H1 (cell line): ENCODE results near the gene PDGFD. TPM values are rescaled to one million over a fixed set of nuclear protein-coding genes. Genes with fewer than 3 reads are reported as not detected.

Experiments
- CTCF ChIA-PET: fragments of 300-600 bp; sonication (Branson Sonifier 250); formaldehyde crosslinking; loops from one replicate; lab custom pipeline; 2021; ENCODE audit not compliant: partially characterized antibody; lab: Charles Lee
- POLR2A ChIA-PET: fragments of 300-600 bp; sonication (Branson Sonifier 250); formaldehyde crosslinking; loops from one replicate; lab custom pipeline; 2021; ENCODE audit warnings: inconsistent platforms; ENCODE audit not compliant: partially characterized antibody; lab: Charles Lee
- DNase-seq, 2 experiments: peaks; one replicate each; pipeline versions ENCODE4 v3.0.0 to v3.0.0-alpha.2; 2010 to 2022; ENCODE audit warnings: low spot score in 2 of 2, low read depth in 1 of 2, mixed read lengths in 1 of 2
- FAIRE-seq: peaks from 2 replicates; lab custom pipeline; 2011; peaks lifted over from hg19 to GRCh38; lab: Jason Lieb, UNC
- H2AFZ ChIP-seq: 2 replicates; pipeline ENCODE4 v1.8.1; 2012; ENCODE audit warnings: low read length, inconsistent platforms
- H2AK5ac ChIP-seq: 2 replicates; pipeline ENCODE4 v1.6.1; 2013; ENCODE audit warnings: low read depth, low read length
- H2BK120ac ChIP-seq: replicated peaks from 2 replicates; pipeline ENCODE3; 2013; ENCODE audit warnings: low read depth, low read length, inconsistent platforms
- H2BK12ac ChIP-seq: 2 replicates; pipeline ENCODE4 v1.6.1; 2013; ENCODE audit warnings: low read depth, low read length
- H2BK15ac ChIP-seq: 2 replicates; pipeline ENCODE4 v1.6.1; 2013; ENCODE audit warnings: low read length
- H2BK20ac ChIP-seq: 2 replicates; pipeline ENCODE4 v1.6.1; 2013; ENCODE audit warnings: low read length
- H2BK5ac ChIP-seq: 2 replicates; pipeline ENCODE4 v1.6.1; 2013; ENCODE audit warnings: low read depth, low read length
- H3K14ac ChIP-seq: 2 replicates; pipeline ENCODE4 v1.6.1; 2013; ENCODE audit warnings: inconsistent platforms; ENCODE audit not compliant: insufficient read length
- H3K18ac ChIP-seq: 2 replicates; pipeline ENCODE4 v1.6.1; 2013; ENCODE audit warnings: low read length; ENCODE audit errors: extremely low read depth
- H3K23ac ChIP-seq: 2 replicates; pipeline ENCODE4 v1.6.1; 2013; ENCODE audit warnings: inconsistent platforms; ENCODE audit not compliant: insufficient read length
- H3K23me2 ChIP-seq: 2 replicates; pipeline ENCODE4 v1.6.1; 2013; ENCODE audit warnings: low read depth, low read length
- H3K27ac ChIP-seq: 2 replicates; pipeline ENCODE4 v1.6.1; 2011; ENCODE audit warnings: low read depth, low read length, inconsistent platforms
- H3K27me3 ChIP-seq, 4 experiments: replicated peaks in 1 of 4; 1 replicate in 1 of 4; 2 replicates in 3 of 4; pipeline versions ENCODE4 v1.6.1 to v1.8.1; 2011 to 2013; ENCODE audit warnings: low read length in 3 of 4, mild to moderate bottlenecking in 3 of 4, inconsistent platforms in 2 of 4, mixed read lengths in 2 of 4, moderate library complexity in 1 of 4; ENCODE audit not compliant: control insufficient read depth in 3 of 4, insufficient read depth in 3 of 4; ENCODE audit errors: extremely low read depth in 1 of 4
- H3K36me3 ChIP-seq, 4 experiments: 2 replicates each; pipeline versions ENCODE4 v1.6.1 to v1.8.1; 2011 to 2013; ENCODE audit warnings: mild to moderate bottlenecking in 4 of 4, low read length in 3 of 4, moderate library complexity in 2 of 4, control low read depth in 1 of 4, inconsistent platforms in 1 of 4; ENCODE audit not compliant: insufficient read depth in 4 of 4, control insufficient read depth in 2 of 4
- H3K4ac ChIP-seq: replicated peaks from 2 replicates; pipeline ENCODE3; 2013; ENCODE audit warnings: low read length, low read depth, mixed read lengths, inconsistent platforms; ENCODE audit not compliant: insufficient read length
- H3K4me1 ChIP-seq, 4 experiments: replicated peaks in 1 of 4; 1 replicate in 1 of 4; 2 replicates in 3 of 4; pipeline versions ENCODE4 v1.6.1 to v1.8.1; 2011 to 2013; ENCODE audit warnings: low read length in 3 of 4, inconsistent platforms in 2 of 4, mixed read lengths in 1 of 4; ENCODE audit not compliant: insufficient read depth in 4 of 4, control insufficient read depth in 3 of 4
- H3K4me2 ChIP-seq, 2 experiments: 2 replicates each; pipeline versions ENCODE4 v1.6.1 to v1.8.1; 2011 to 2013; ENCODE audit warnings: low read depth in 2 of 2, low read length in 2 of 2, control low read depth in 1 of 2, inconsistent platforms in 1 of 2, mild to moderate bottlenecking in 1 of 2; ENCODE audit not compliant: insufficient read depth in 1 of 2
- H3K4me3 ChIP-seq, 4 experiments: fragments of 200-600, 300-600 bp in 1 of 4; sonication (generic), shearing (Covaris generic), sonication (Bioruptor Twin) in 1 of 4; 2 replicates each; pipeline versions ENCODE4 v1.5.1 to v1.8.1; 2011 to 2016; ENCODE audit warnings: low read length in 4 of 4, low read depth in 3 of 4, control low read depth in 2 of 4, inconsistent platforms in 2 of 4, mild to moderate bottlenecking in 2 of 4, mixed read lengths in 1 of 4, moderate library complexity in 1 of 4; ENCODE audit not compliant: insufficient read depth in 2 of 4; ENCODE audit errors: extremely low read depth in 1 of 4
- H3K56ac ChIP-seq: replicated peaks from 2 replicates; pipeline ENCODE3; 2013; ENCODE audit warnings: low read depth, mild to moderate bottlenecking, mixed read lengths, low read length, inconsistent platforms; ENCODE audit not compliant: insufficient read length
- H3K79me1 ChIP-seq: 2 replicates; pipeline ENCODE4 v1.6.1; 2013; ENCODE audit warnings: low read depth, low read length, control low read depth
- H3K79me2 ChIP-seq, 2 experiments: 2 replicates each; pipeline versions ENCODE4 v1.6.1 to v1.8.1; 2012 to 2013; ENCODE audit warnings: low read length in 2 of 2, mild to moderate bottlenecking in 2 of 2, inconsistent platforms in 1 of 2; ENCODE audit not compliant: insufficient read depth in 2 of 2, control insufficient read depth in 1 of 2
- H3K9ac ChIP-seq, 4 experiments: replicated peaks in 1 of 4; 1 replicate in 1 of 4; 2 replicates in 3 of 4; pipeline versions ENCODE4 v1.6.1 to v1.8.1; 2011 to 2013; ENCODE audit warnings: low read depth in 3 of 4, low read length in 3 of 4, control low read depth in 2 of 4, mild to moderate bottlenecking in 2 of 4, moderate library complexity in 2 of 4, inconsistent platforms in 1 of 4; ENCODE audit errors: extremely low read depth in 1 of 4
- H3K9me3 ChIP-seq, 2 experiments: 2 replicates each; pipeline versions ENCODE4 v1.6.1 to v1.8.1; 2012 to 2013; ENCODE audit warnings: mild to moderate bottlenecking in 2 of 2, moderate library complexity in 2 of 2, control low read depth in 1 of 2, inconsistent platforms in 1 of 2, low read depth in 1 of 2, low read length in 1 of 2, mixed read lengths in 1 of 2; ENCODE audit not compliant: insufficient read depth in 2 of 2
- H4K20me1 ChIP-seq, 2 experiments: replicated peaks in 1 of 2; 2 replicates each; pipeline versions ENCODE3 to v1.8.1; 2011 to 2013; ENCODE audit warnings: inconsistent platforms in 2 of 2, low read length in 2 of 2, mild to moderate bottlenecking in 1 of 2; ENCODE audit not compliant: insufficient read depth in 2 of 2, control insufficient read depth in 1 of 2
- H4K5ac ChIP-seq: 2 replicates; pipeline ENCODE4 v1.6.1; 2013; ENCODE audit warnings: low read length, low read depth, mixed read lengths, inconsistent platforms; ENCODE audit not compliant: insufficient read length
- H4K8ac ChIP-seq: 2 replicates; pipeline ENCODE4 v1.8.0; 2013; ENCODE audit warnings: mild to moderate bottlenecking, moderate library complexity, low read length, inconsistent platforms; ENCODE audit not compliant: insufficient read depth; ENCODE audit errors: extremely low read depth
- H4K91ac ChIP-seq: replicated peaks from 2 replicates; pipeline ENCODE3; 2013; ENCODE audit warnings: low read length, mixed read lengths, inconsistent platforms; ENCODE audit not compliant: insufficient read length
- CBX5 ChIP-seq: fragments of 300-800, 300-1000 bp; sonication (generic); IDR thresholded peaks from 2 replicates; pipeline ENCODE4 v1.7.1; 2016; ENCODE audit warnings: antibody characterized with exemption, low read length, low read depth
- CHD2 ChIP-seq: IDR thresholded peaks from 2 replicates; pipeline ENCODE4 v1.6.1; 2012; ENCODE audit warnings: low read length, improper control_type of control experiment
- CREB1 ChIP-seq: IDR thresholded peaks from 2 replicates; pipeline ENCODE4 v1.6.1; 2012; ENCODE audit warnings: inconsistent platforms
- HDAC6 ChIP-seq: IDR thresholded peaks from one replicate; pipeline ENCODE4 v1.7.1; 2012; ENCODE audit warnings: low read depth, mild to moderate bottlenecking, inconsistent platforms, low read length, moderate library complexity
- JUN ChIP-seq: IDR thresholded peaks from 2 replicates; pipeline ENCODE4 v1.6.1; 2011; ENCODE audit warnings: low read depth, mild to moderate bottlenecking, improper control_type of control experiment, low read length
- KDM1A ChIP-seq: fragments of 200-600, 300-600 bp; sonication (generic); IDR thresholded peaks from 2 replicates; pipeline ENCODE4 v1.7.1; 2016; ENCODE audit warnings: mild to moderate bottlenecking, low read length, borderline replicate concordance
- MAFK ChIP-seq: IDR thresholded peaks from 2 replicates; pipeline ENCODE4 v1.6.1; 2012; ENCODE audit warnings: low read depth, mild to moderate bottlenecking, improper control_type of control experiment, low read length
- PHF8 ChIP-seq: fragments of 200-600 bp; sonication (generic); conservative IDR thresholded peaks from 2 replicates; pipeline ENCODE4 v1.7.1; 2012; ENCODE audit warnings: low read depth, mild to moderate bottlenecking, inconsistent platforms, low read length, moderate library complexity
- RAD21 ChIP-seq, 2 experiments: IDR thresholded peaks in 1 of 2; conservative IDR thresholded peaks in 1 of 2; 2 replicates each; pipeline ENCODE4 v1.6.1; 2011; ENCODE audit warnings: low read depth in 2 of 2, low read length in 2 of 2, improper control_type of control experiment in 1 of 2, inconsistent platforms in 1 of 2, mild to moderate bottlenecking in 1 of 2, moderate library complexity in 1 of 2
- RBBP5 ChIP-seq: IDR thresholded peaks from 2 replicates; pipeline ENCODE4 v1.7.1; 2012; ENCODE audit warnings: low read depth, mild to moderate bottlenecking, inconsistent platforms, low read length, moderate library complexity, borderline replicate concordance
- RNF2 ChIP-seq: fragments of 200-900, 300-1000 bp; sonication (generic); IDR thresholded peaks from 2 replicates; pipeline ENCODE4 v1.7.1; 2016; ENCODE audit warnings: borderline replicate concordance, low read depth, mild to moderate bottlenecking, antibody characterized with exemption, low read length; ENCODE audit not compliant: poor library complexity, severe bottlenecking; ENCODE audit errors: missing control alignments
- SIRT6 ChIP-seq: IDR thresholded peaks from one replicate; pipeline ENCODE4 v1.7.1; 2012; ENCODE audit warnings: low read length, inconsistent platforms
- TAF1 ChIP-seq: IDR thresholded peaks from 2 replicates; pipeline ENCODE4 v1.6.1; 2011; ENCODE audit warnings: mild to moderate bottlenecking, low read depth, low read length
- WGBS, 2 experiments: shearing (Covaris generic) in 1 of 2; methylation state at CpG; one replicate each; pipeline versions ENCODE4 v1.1.6 to v1.1.7; 2013 to 2015; ENCODE audit warnings: low lambda C conversion rate in 2 of 2, mixed read lengths in 2 of 2, inconsistent platforms in 1 of 2, low coverage in 1 of 2, missing lambda C conversion rate in 1 of 2; ENCODE audit not compliant: insufficient replicate concordance in 2 of 2, insufficient coverage in 1 of 2, insufficient read length in 1 of 2; ENCODE audit errors: extremely low coverage in 1 of 2, missing lambda C conversion rate in 1 of 2; 5-methylcytosine and 5-hydroxymethylcytosine counted together
- polyA plus RNA-seq, 7 experiments: library from polyadenylated mRNA; depleted of rRNA in 3 of 7; stranded (reverse) in 5 of 7; unstranded in 2 of 7; fragments of >200 nt in 5 of 7; fragments of 200-250 nt in 2 of 7; gene quantifications; 1 replicate in 5 of 7; 2 replicates in 1 of 7; 4 replicates in 1 of 7; pipeline versions ENCODE4 v1.2.1 to v1.2.3, GENCODE V29; 2011 to 2013; ENCODE audit warnings: missing spikeins in 2 of 7, mixed read lengths in 2 of 7
- total RNA-seq: library from RNA; stranded (reverse); fragmentation: NEBNext Ultra II Directional; extraction: Animal tissue kit (Norgen Biotek cat#: 25700); gene quantifications from 2 replicates; pipeline ENCODE4 v1.2.1, GENCODE V29; 2021

Gene PDGFD
- total and polyA plus RNA-seq, 2 of the 8 experiments (the other 6 are each of a cell fraction or from before 2014, with no cell fraction given), result 1.1 to 3.9 TPM

- H3K79me2 ChIP-seq, result no peaks in the 10 kb centered on the region
- ChIA-PET POLR2A (no interaction called here), CTCF (interaction anchor here (1.4 kb wide), 1 partner anchor 10 kb away, joined by 4 read pairs; no protein-coding TSS in a partner anchor)
- WGBS, 2 experiments, result 88% methylated on average over 3 of the region's 3 CpGs; no CpG with 5 or more reads in 1 of the 2 experiments
- no peak overlapping the region for H3K14ac ChIP-seq
- no peak overlapping the region for H2BK20ac ChIP-seq
- no peaks in the 10 kb centered on the region for H3K79me1 ChIP-seq
- no peak overlapping the region for H4K8ac ChIP-seq
- H2BK12ac ChIP-seq, result no peak overlapping the region
- H3K4me1 ChIP-seq, result 0 out of 7 replicates have a peak, but pooled peaks cover 0 to 2% (median 0%) of the 10 kb centered on the region in 4 experiments
- H3K4me3 ChIP-seq, result no peak overlapping the region
- no peak overlapping the region for H4K5ac ChIP-seq
- no peak overlapping the region for H3K23ac ChIP-seq
- no peak overlapping the region for H3K56ac ChIP-seq
- DNase-seq (no peak), FAIRE-seq (no peak)
- no peak overlapping the region for H3K4me2 ChIP-seq
- H4K91ac ChIP-seq, result no peak overlapping the region
- no peak overlapping the region for H3K27ac ChIP-seq
- no peak overlapping the region for H2AK5ac ChIP-seq
- H3K18ac ChIP-seq, result no peak overlapping the region
- H3K4ac ChIP-seq, result no peak overlapping the region
- no peaks in the 10 kb centered on the region for H3K23me2 ChIP-seq
- no peaks in the 10 kb centered on the region for H4K20me1 ChIP-seq
- H3K9me3 ChIP-seq, result no peaks in the 10 kb centered on the region
- no peak overlapping the region for H2AFZ ChIP-seq
- no peak overlapping the region for H2BK15ac ChIP-seq
- H3K27me3 ChIP-seq, result no peaks in the 10 kb centered on the region
- H2BK120ac ChIP-seq, result no peak overlapping the region
- no peak overlapping the region for H3K9ac ChIP-seq
- no peaks in the 10 kb centered on the region for H3K36me3 ChIP-seq
- no peak overlapping the region for H2BK5ac ChIP-seq
- TF ChIP-seq JUN, result no peak
- no peak for TF ChIP-seq RNF2
- no peak for TF ChIP-seq KDM1A
- TF ChIP-seq MAFK, result no peak
- no peak for TF ChIP-seq CBX5
- TF ChIP-seq RBBP5, result no peak
- no peak for TF ChIP-seq SIRT6
- no peak for TF ChIP-seq TAF1
- no peak for TF ChIP-seq CHD2
- no peak for TF ChIP-seq CREB1
- no peak for TF ChIP-seq PHF8
- no peak for TF ChIP-seq HDAC6
- TF ChIP-seq RAD21 (IDR thresholded peaks at IDR 0.05 in 1 of 2, conservative IDR thresholded peaks at IDR 0.05 in 1 of 2; ENCODE audit: low read depth in 2 of 2, low read length in 2 of 2), result no peak
Observed at GRCh38 chr11:103929170-103929903, 234.6 kb downstream of the PDGFD start.
